Cardiac muscle cell (in vitro differentiated cells and primary cell): Measurements from ENCODE around the gene ZSWIM7. TPM values are rescaled to one million over a fixed set of nuclear protein-coding genes. Genes with fewer than 3 reads are reported as not detected.
A peak's percentile ranks its signal among the peaks of the same experiment; 100 is the strongest.

Experiments
- DNase-seq, 2 donors: peaks; one replicate each; pipeline versions ENCODE4 v3.0.0 to v3.0.0-alpha.2; 2010 to 2017; ENCODE audit warnings: low read depth in 1 of 2, low spot score in 1 of 2
- H3K27ac ChIP-seq: fragments of 200-600 bp; sonication (generic); 2 replicates; pipeline ENCODE4 v1.5.1; 2016
- H3K27me3 ChIP-seq: fragments of 200-600 bp; sonication (generic); 2 replicates; pipeline ENCODE4 v1.6.0; 2016; ENCODE audit warnings: control low read depth
- H3K36me3 ChIP-seq: fragments of 200-600 bp; sonication (generic); 2 replicates; pipeline ENCODE4 v1.5.1; 2016; ENCODE audit warnings: control low read depth
- H3K4me1 ChIP-seq: fragments of 200-600 bp; sonication (generic); 2 replicates; pipeline ENCODE4 v1.8.1; 2017; ENCODE audit warnings: low read depth, mild to moderate bottlenecking, mixed run types
- H3K4me3 ChIP-seq: fragments of 200-600 bp; sonication (generic); 2 replicates; pipeline ENCODE4 v1.5.1; 2016; ENCODE audit warnings: mild to moderate bottlenecking
- H3K9me3 ChIP-seq: fragments of 200-600 bp; sonication (generic); 2 replicates; pipeline ENCODE4 v1.5.1; 2017; ENCODE audit warnings: low read depth, mild to moderate bottlenecking, control low read depth
- CTCF ChIP-seq: IDR thresholded peaks from 2 replicates; pipeline ENCODE4 v1.5.1; 2012; ENCODE audit warnings: low read depth, mild to moderate bottlenecking, low read length
- polyA plus RNA-seq: library from polyadenylated mRNA; unstranded; fragments of >200 nt; fragmentation: Nextera tagmentation; extraction: Ambion mirVana; gene quantifications from 2 replicates; pipeline ENCODE4 v1.2.1, GENCODE V29; 2016
- total RNA-seq: library from RNA; depleted of rRNA; stranded (reverse); fragments of >200 nt; gene quantifications from 2 replicates; pipeline ENCODE4 v1.2.3, GENCODE V29; 2016

The ZSWIM7 gene
- total and polyA plus RNA-seq, 2 experiments from 2014 or later = 28.1 to 84.7 TPM

- Histone ChIP-seq H3K4me1 (no peaks in the 10 kb centered on the region), H3K4me3 (no peak overlapping the region), H3K27ac (no peak overlapping the region), H3K27me3 (no peaks in the 10 kb centered on the region), H3K36me3 (no peaks in the 10 kb centered on the region), H3K9me3 (no peaks in the 10 kb centered on the region)
- peak in 1 of 2 donors; percentile 52 for DNase-seq
- no peak for TF ChIP-seq CTCF
Observed at GRCh38 chr17:15955793-15956541, 43.5 kb downstream of the ZSWIM7 start.

- Histone ChIP-seq H3K36me3 (no peaks in the 10 kb centered on the region), H3K9me3 (no peaks in the 10 kb centered on the region), H3K27me3 (no peaks in the 10 kb centered on the region), H3K4me1 (no peaks in the 10 kb centered on the region), H3K27ac (no peak overlapping the region), H3K4me3 (no peak overlapping the region)
- peak in 1 of 2 donors; percentile 83 for DNase-seq
- no peak for TF ChIP-seq CTCF
Observed at GRCh38 chr17:15954222-15954621, 45.3 kb downstream of the ZSWIM7 start.

- Histone ChIP-seq H3K27me3 (no peaks in the 10 kb centered on the region), H3K4me3 (no peak overlapping the region), H3K4me1 (no peaks in the 10 kb centered on the region), H3K36me3 (no peaks in the 10 kb centered on the region), H3K27ac (no peak overlapping the region), H3K9me3 (no peaks in the 10 kb centered on the region)
- TF ChIP-seq CTCF = no peak
- no peak for DNase-seq
Observed at GRCh38 chr17:15952916-15953790, 46.4 kb downstream of the ZSWIM7 start.

- no peaks in the 10 kb centered on the region for H3K36me3 ChIP-seq
- no peaks in the 10 kb centered on the region for H3K9me3 ChIP-seq
- no peaks in the 10 kb centered on the region for H3K4me1 ChIP-seq
- no peak for DNase-seq
- peaks cover 3% of the 10 kb centered on the region for H3K27me3 ChIP-seq
- TF ChIP-seq CTCF = no peak
- no peak overlapping the region for H3K4me3 ChIP-seq
- H3K27ac ChIP-seq = no peak overlapping the region
Observed at GRCh38 chr17:15952048-15952532, 47.4 kb downstream of the ZSWIM7 start.

GRCh38 chr17:15951368-15952047, 48.0 kb downstream of the ZSWIM7 start:
- H3K27ac ChIP-seq = no peak overlapping the region
- no peak overlapping the region for H3K4me3 ChIP-seq
- no peaks in the 10 kb centered on the region for H3K9me3 ChIP-seq
- DNase-seq = no peak
- TF ChIP-seq CTCF = no peak
- H3K4me1 ChIP-seq = no peaks in the 10 kb centered on the region
- H3K36me3 ChIP-seq = no peaks in the 10 kb centered on the region
- peaks cover 6% of the 10 kb centered on the region for H3K27me3 ChIP-seq
